ENCODE measurements around the gene CHMP5. TPM values are rescaled to one million over a fixed set of nuclear protein-coding genes. Genes with fewer than 3 reads are reported as not detected.
A peak's percentile ranks its signal among the peaks of the same experiment; 100 is the strongest.

CHMP5 gene
- 43.3 and 48.9 TPM in 2 replicates for total RNA-seq
- long read RNA-seq, transcript CHMP5-201 (8 exons, 1,477 nt), result major isoform, 218 of 238 reads
- long read RNA-seq, partial matches to known transcripts, result 6 of 238 reads
- long read RNA-seq, other reads (novel, unspliced or antisense), result 14 of 238 reads

DNA sequence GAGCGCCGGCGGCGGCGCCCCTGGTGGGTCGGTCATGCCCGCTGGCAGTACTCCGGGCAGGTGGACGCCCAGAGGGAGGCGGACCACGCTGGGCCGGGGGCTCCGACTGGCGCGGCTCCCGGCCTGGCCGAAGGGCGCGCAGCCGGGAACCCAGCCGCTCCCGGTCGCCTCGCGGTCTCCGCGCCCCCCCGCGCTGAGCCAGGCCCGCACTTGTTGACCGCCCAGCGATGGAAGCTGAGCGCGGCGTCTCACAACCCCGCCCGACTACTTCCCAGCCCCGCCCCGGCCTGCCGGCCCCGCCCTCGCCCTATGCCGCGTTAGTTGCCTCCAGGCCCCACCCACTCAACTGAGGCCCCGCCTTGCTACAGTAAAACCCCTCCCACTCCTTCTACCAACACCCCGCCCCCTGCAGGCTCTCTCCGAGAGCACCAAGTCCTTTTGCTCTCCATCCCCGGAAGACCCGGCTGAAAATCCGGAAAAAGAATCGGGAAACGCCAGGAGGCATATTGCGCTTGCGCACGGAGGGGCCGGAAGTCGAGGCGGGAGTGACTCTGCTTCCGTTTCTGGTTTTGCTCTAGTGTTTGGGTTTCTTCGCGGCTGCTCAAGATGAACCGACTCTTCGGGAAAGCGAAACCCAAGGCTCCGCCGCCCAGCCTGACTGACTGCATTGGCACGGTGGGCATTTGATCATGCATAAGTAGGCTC lies at the start of gene CHMP5, which contains the start of gene BAG1:
Gene CHMP5, plus strand, starts transcription at position 577 of the 705 bp plus-strand sequence. Its CDS starts 30 bp downstream, at position 607.
Gene BAG1, minus strand, starts transcription at position 236 of the 705 bp plus-strand sequence.
- TF ChIP-seq, protein P1, sequence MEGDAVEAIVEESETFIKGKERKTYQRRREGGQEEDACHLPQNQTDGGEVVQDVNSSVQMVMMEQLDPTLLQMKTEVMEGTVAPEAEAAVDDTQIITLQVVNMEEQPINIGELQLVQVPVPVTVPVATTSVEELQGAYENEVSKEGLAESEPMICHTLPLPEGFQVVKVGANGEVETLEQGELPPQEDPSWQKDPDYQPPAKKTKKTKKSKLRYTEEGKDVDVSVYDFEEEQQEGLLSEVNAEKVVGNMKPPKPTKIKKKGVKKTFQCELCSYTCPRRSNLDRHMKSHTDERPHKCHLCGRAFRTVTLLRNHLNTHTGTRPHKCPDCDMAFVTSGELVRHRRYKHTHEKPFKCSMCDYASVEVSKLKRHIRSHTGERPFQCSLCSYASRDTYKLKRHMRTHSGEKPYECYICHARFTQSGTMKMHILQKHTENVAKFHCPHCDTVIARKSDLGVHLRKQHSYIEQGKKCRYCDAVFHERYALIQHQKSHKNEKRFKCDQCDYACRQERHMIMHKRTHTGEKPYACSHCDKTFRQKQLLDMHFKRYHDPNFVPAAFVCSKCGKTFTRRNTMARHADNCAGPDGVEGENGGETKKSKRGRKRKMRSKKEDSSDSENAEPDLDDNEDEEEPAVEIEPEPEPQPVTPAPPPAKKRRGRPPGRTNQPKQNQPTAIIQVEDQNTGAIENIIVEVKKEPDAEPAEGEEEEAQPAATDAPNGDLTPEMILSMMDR (IDR thresholded peaks at IDR 0.05; ENCODE audit: unreplicated experiment), result peak; percentile 25
- Mint-ChIP-seq H3K4me3 (ENCODE audit: low read depth) (peak within 1 kb of the TSS; percentile 91), H3K27me3 (no peaks in the 10 kb centered on the region), H3K4me1 (ENCODE audit: low read depth) (peaks cover 21% of the 10 kb centered on the region), H3K9me3 (ENCODE audit: low read depth) (no peaks in the 10 kb centered on the region), H3K27ac (peak within 1 kb of the TSS; percentile 93), H3K36me3 (ENCODE audit: insufficient read depth) (peaks cover 10% of the 10 kb centered on the region)
- peak; percentile 99 for DNase-seq (ENCODE audit: low spot score, unreplicated experiment)

GRCh38 chr9:33220681-33221567 lies 43.9 kb upstream of the CHMP5 start:
- no peak overlapping the region for H3K27ac Mint-ChIP-seq
- H3K36me3 Mint-ChIP-seq (ENCODE audit: insufficient read depth), result no peaks in the 10 kb centered on the region
- no peak for DNase-seq (ENCODE audit: low spot score, unreplicated experiment)
- no peaks in the 10 kb centered on the region for H3K27me3 Mint-ChIP-seq
- no peaks in the 10 kb centered on the region for H3K9me3 Mint-ChIP-seq (ENCODE audit: low read depth)
- no peak overlapping the region for H3K4me3 Mint-ChIP-seq (ENCODE audit: low read depth)
- H3K4me1 Mint-ChIP-seq (ENCODE audit: low read depth), result peaks cover 3% of the 10 kb centered on the region
- TF ChIP-seq, protein P1 (IDR thresholded peaks at IDR 0.05; ENCODE audit: unreplicated experiment), result no peak

- DNase-seq (ENCODE audit: low spot score, unreplicated experiment), result no peak
- H3K4me3 Mint-ChIP-seq (ENCODE audit: low read depth), result no peak overlapping the region
- H3K36me3 Mint-ChIP-seq (ENCODE audit: insufficient read depth), result no peaks in the 10 kb centered on the region
- H3K27ac Mint-ChIP-seq, result no peak overlapping the region
- TF ChIP-seq, protein P1 (IDR thresholded peaks at IDR 0.05; ENCODE audit: unreplicated experiment), result no peak
- no peaks in the 10 kb centered on the region for H3K27me3 Mint-ChIP-seq
- peaks cover 3% of the 10 kb centered on the region for H3K4me1 Mint-ChIP-seq (ENCODE audit: low read depth)
- no peaks in the 10 kb centered on the region for H3K9me3 Mint-ChIP-seq (ENCODE audit: low read depth)
Measured at GRCh38 chr9:33221568-33221884, 43.3 kb upstream of the CHMP5 start.

DNA sequence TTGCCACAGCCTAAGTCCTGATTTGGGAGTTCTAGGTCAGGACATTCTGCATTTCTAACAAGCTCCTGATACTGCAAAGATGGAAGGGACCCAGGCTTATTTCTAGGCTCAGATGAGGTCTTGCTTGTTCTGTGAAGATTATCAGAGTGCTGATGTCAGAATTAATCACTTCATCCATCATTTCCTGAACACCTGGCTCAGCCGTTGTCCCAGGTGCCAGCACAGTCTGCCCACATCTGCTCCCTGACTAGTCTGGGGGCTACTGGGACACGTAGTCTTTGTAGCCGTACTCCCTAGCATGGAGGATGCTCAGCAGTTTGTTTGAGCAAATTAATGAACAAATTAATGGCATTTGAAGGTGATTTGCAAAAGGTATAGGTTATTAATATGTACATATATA lies 42.8 kb upstream of the CHMP5 start:
- DNase-seq (ENCODE audit: low spot score, unreplicated experiment), result no peak
- no peak overlapping the region for H3K4me3 Mint-ChIP-seq (ENCODE audit: low read depth)
- H3K27ac Mint-ChIP-seq, result no peak overlapping the region
- no peaks in the 10 kb centered on the region for H3K9me3 Mint-ChIP-seq (ENCODE audit: low read depth)
- no peaks in the 10 kb centered on the region for H3K36me3 Mint-ChIP-seq (ENCODE audit: insufficient read depth)
- peaks cover 3% of the 10 kb centered on the region for H3K4me1 Mint-ChIP-seq (ENCODE audit: low read depth)
- H3K27me3 Mint-ChIP-seq, result no peaks in the 10 kb centered on the region
- TF ChIP-seq, protein P1 (IDR thresholded peaks at IDR 0.05; ENCODE audit: unreplicated experiment), result no peak

GRCh38 chr9:33223696-33224095 lies 41.2 kb upstream of the CHMP5 start:
- Mint-ChIP-seq H3K4me1 (ENCODE audit: low read depth) (peaks cover 3% of the 10 kb centered on the region), H3K27ac (no peak overlapping the region), H3K4me3 (ENCODE audit: low read depth) (no peak overlapping the region), H3K36me3 (ENCODE audit: insufficient read depth) (no peaks in the 10 kb centered on the region), H3K27me3 (no peaks in the 10 kb centered on the region), H3K9me3 (ENCODE audit: low read depth) (no peaks in the 10 kb centered on the region)
- no peak for DNase-seq (ENCODE audit: low spot score, unreplicated experiment)
- TF ChIP-seq, protein P1 (IDR thresholded peaks at IDR 0.05; ENCODE audit: unreplicated experiment), result no peak
